LNCAP (cell line): ENCODE results near the gene HNRNPLL.

Source experiments
- TF ChIP-seq, protein P1 (sequence below): fragments of 450-650 bp; IDR thresholded peaks from 2 replicates; pipeline ENCODE4 v1.5.1; 2017; ENCODE audit warnings: mild to moderate bottlenecking

Gene HNRNPLL

GRCh38 chr2:38622210-38622609 lies 19.5 kb upstream of the HNRNPLL start:
- TF ChIP-seq, protein P1, sequence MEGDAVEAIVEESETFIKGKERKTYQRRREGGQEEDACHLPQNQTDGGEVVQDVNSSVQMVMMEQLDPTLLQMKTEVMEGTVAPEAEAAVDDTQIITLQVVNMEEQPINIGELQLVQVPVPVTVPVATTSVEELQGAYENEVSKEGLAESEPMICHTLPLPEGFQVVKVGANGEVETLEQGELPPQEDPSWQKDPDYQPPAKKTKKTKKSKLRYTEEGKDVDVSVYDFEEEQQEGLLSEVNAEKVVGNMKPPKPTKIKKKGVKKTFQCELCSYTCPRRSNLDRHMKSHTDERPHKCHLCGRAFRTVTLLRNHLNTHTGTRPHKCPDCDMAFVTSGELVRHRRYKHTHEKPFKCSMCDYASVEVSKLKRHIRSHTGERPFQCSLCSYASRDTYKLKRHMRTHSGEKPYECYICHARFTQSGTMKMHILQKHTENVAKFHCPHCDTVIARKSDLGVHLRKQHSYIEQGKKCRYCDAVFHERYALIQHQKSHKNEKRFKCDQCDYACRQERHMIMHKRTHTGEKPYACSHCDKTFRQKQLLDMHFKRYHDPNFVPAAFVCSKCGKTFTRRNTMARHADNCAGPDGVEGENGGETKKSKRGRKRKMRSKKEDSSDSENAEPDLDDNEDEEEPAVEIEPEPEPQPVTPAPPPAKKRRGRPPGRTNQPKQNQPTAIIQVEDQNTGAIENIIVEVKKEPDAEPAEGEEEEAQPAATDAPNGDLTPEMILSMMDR = no peak

DNA sequence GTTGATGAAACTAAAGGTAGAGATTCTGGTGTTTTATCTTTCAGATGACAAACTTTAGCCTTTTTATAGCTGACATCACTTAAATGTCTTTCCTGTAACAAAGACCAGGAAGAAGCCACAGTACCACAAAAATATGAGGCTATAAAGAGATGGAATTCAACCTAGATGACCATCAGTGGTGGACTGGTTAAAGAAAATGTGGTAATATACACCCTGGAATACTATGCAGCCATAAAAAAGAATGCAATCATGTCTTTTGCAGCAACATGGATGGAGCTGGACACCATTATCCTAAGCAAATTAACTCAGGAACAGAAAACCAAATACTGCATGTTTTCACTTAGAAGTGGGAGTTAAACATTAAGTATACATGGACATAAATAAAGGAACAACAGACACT lies 18.3 kb upstream of the HNRNPLL start:
- TF ChIP-seq, protein P1 = no peak

GRCh38 chr2:38620282-38620977 lies 17.7 kb upstream of the HNRNPLL start:
- TF ChIP-seq, protein P1 = no peak

GRCh38 chr2:38619458-38620164 lies 16.9 kb upstream of the HNRNPLL start:
- TF ChIP-seq, protein P1 = no peak

- TF ChIP-seq, protein P1 = no peak
Measured at GRCh38 chr2:38617301-38617700, 14.6 kb upstream of the HNRNPLL start.

DNA sequence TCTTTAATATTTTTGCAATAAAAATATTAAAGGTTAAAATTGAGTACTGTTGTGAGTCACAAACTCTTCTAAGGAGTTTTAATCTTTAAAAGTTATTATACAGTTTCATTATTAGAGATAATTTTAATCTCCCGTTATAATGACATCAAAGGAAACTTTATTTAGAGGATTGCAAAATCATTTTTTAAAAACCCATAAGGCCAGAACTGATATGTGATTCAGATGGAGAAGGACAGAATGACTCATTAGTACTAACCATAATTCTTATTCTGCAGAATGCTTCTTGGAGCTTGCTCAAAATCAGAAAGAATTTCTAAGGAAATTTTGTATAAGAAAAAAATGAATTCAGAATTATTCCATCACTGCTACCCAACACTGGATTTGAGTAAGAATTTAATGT lies 12.5 kb upstream of the HNRNPLL start:
- TF ChIP-seq, protein P1 = no peak

DNA sequence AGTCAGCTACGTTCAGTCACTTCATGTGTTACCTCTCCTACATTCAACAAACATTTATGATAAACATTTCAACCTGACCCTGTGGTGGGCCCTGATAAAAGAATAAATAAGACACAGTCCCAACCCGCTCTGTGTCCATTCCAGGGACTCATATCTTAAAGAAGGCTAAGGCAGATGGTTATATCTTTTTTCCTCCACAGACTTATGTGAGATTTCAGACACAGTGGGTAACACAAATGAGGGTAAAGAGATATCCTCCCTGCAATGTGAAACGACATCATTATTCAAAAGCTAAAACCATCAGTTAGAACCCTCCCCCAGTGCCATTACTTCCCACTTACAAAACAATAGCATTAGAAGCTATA lies 11.1 kb upstream of the HNRNPLL start:
- TF ChIP-seq, protein P1 = no peak
